GM19324 (cell line): Measurements from ENCODE around the gene TRIM7.

ENCODE experiments used
- ATAC-seq: cut with Tn5 transposase; IDR thresholded peaks from one replicate; pipeline ENCODE4 v1.9.1; 2021; ENCODE audit warnings: mild to moderate bottlenecking, moderate library complexity; ENCODE audit not compliant: unreplicated experiment, low FRiP score

The TRIM7 gene

DNA sequence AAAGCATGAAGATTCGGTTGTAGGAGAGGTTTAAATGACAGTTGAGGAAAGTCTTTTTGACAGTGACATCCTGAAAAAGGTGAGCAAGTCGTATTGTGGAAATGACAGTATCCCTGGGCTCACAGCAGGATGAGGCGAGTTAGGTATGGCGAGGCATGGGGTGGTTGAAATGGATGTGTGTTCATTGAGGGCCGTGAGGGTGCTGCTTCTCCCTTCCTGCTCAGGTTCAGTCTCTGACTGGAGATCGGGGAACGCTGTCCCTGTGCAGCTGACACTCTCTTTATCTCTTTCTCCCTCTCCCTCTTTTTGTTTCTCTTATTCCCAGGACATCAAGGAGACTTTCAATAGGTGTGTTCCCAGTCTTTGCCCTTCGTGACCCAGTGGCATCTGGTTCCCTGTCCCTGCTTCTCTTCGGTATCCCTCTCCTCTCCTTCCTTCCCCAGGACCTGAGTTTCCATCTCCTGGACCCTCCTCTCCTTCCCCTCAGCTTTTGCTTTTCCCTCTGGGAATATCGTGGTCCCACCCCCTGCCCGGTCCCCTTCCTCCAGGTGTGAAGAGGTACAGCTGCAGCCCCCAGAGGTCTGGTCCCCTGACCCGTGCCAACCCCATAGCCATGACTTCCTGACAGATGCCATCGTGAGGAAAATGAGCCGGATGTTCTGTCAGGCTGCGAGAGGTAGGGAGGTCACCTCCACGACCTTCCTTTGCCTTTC, 28.2 kb upstream of the TRIM7 start:
- no peak for ATAC-seq

- ATAC-seq: no peak
These were observed 27.6 kb upstream of the TRIM7 start for GRCh38 chr5:181232593-181232992.

- ATAC-seq: no peak
These were observed 26.4 kb upstream of the TRIM7 start for GRCh38 chr5:181231432-181231831.

DNA sequence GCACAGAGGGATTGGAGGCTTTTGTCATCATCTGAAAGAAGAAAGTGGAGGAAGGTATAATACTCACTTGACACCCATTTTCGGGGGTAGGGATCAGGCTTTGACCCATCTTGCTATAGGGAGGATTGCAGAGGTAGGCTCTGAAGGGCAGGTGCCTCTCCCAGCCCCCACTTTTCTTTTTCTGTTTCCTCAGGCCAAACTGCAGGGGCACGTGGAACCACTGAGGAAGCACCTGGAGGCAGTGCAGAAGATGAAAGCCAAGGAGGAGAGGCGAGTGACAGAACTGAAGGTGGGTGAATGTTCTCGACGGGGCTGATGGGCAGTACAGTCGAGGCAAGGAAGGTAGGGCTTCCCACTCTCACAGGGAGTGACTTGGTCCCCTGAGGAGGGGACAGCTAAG, 25.6 kb upstream of the TRIM7 start:
- no peak for ATAC-seq

DNA sequence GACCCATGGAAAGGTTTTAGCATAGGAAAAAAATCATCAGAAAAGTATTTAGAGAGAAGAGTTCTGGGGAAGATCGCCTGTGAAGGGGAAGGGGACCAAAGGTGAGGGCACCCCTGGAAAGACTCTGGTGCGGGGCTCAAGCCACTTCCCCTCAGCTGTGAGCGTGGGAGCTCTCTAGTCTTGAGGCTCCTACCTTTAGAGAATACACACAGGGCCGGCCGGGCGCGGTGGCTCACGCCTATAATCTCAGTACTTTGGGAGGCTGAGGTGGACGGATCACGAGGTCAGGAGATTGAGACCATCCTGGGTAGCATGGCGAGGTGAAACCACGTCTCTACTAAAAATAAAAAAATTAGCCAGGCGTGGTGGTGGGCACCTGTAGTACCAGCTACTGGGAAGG, 25.0 kb upstream of the TRIM7 start:
- ATAC-seq: no peak

- no peak for ATAC-seq
These were observed 19.6 kb upstream of the TRIM7 start for GRCh38 chr5:181224390-181225229.

DNA sequence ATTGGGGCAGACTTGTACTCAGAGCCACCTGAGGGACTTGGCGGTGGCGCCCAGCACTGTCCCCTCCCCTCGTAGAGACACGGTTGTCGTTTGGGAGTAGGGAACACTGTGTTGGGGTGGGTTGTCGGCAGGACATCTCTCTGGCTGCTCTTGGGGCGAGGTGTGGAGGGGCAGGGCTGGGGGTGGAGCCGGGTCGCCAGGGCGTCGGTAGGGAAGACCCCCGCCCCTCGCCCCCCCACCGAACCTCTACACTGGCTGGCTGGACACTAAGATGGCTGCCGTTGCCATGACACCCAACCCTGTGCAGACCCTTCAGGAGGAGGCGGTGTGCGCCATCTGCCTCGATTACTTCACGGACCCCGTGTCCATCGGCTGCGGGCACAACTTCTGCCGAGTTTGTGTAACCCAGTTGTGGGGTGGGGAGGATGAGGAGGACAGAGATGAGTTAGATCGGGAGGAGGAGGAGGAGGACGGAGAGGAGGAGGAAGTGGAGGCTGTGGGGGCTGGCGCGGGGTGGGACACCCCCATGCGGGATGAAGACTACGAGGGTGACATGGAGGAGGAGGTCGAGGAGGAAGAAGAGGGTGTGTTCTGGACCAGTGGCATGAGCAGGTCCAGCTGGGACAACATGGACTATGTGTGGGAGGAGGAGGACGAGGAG, 18.9 kb upstream of the TRIM7 start:
- ATAC-seq: peak; percentile 2

- peak; percentile 80 for ATAC-seq
These were observed 18.2 kb upstream of the TRIM7 start, which contains the start of gene TRIM41 for GRCh38 chr5:181223058-181223728. Gene TRIM41, plus strand, starts transcription at chr5:181223281. Its CDS starts 719 bp downstream, at chr5:181224000.

DNA sequence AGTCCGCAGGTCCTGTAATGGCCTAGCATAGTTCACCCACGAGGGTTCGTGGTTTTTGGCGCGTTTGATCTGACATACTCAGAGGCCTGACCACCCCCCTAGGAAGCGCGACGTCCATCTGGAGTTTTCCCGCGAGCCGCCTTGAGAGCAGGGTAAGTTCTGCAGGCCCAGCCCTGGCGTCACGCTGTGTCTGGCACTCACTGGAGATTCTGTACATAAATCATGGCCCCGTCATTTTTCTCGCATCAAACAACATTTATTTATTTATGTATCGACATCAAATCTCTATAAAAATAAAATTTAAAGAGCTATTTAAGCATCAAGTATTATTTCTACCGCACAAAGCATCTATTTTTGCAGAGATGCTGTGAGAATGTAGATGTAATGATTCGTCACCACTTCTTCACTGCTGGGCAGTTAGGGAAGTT, 17.6 kb upstream of the TRIM7 start:
- no peak for ATAC-seq

- ATAC-seq: peak; percentile 33
These were observed 17.0 kb upstream of the TRIM7 start for GRCh38 chr5:181221792-181222629.

DNA sequence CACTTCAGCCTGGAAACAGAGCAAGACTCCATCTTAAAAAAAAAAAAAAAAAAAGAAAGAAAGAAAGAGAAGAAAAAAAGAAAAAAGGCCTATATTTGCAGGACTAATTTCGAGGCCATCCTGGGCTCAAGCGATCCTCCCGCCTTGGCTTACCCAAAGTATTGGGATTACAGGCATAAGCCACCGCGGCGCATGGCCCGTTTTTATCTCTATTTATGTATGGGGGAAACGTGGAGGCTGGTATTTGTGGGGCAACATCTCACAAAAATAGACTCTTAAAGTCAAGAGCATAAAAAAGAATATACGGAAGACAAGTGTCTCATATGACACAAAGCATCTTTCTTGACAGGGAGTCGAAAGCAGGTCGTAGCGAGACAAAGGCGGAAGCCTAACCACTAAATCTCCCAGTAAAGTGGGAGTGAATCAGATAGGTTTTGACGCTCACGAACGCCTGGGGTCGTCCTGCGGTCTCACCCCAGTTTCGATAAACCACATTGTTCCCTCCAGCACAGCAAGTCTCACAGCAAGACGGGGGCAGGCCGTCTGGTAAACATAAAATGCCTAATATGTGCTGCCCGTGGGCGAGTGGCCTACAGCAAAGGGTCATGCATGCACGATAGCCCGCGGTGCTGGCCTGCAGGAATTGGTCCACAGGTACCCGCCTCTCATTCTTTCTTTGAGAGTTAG, 16.3 kb upstream of the TRIM7 start:
- no peak for ATAC-seq

GRCh38 chr5:181220178-181220515, 15.2 kb upstream of the TRIM7 start:
- no peak for ATAC-seq

DNA sequence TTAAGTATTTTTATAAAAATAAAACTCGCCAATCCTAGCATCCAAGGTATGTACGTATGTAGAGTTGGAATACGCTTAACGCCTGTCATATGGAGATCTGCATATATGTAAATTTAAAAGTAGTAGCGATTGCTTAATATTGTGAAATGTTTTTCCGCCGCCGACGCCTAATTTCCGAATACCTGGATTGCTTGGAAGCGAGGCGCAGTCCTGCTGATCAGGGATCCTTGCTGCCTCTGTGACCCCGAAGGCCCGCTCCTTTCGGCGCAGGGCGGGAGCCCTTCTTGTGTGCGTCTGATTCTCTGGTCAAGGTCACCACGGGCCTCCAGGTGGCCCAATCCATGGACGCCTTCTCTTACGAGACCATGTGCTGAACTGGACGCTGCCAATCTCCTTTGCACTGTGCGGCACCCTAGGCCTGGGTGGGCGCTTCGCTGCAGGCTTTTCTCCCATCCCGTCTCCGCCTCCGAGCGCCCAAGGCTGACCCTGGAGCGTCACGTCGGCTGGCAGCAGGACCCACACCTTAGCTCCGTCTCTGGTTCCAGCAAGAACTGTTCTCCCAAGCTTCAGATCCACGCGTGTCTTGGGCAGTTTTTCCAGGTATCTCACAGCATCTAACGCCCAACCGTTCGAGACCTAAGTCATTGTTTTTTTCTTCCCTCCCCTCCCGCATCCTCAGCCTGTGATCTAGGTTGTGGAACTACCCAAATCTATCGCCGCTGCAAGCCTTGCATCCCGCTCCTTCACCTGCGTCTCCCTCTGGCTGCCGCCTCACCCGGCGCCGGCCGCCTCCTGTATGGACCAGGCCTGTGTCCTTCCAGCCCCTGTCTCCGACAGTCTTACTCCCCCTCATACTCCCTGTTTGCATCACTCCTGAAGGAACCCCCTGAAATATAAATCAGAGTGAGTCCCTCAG, 14.5 kb upstream of the TRIM7 start:
- no peak for ATAC-seq

DNA sequence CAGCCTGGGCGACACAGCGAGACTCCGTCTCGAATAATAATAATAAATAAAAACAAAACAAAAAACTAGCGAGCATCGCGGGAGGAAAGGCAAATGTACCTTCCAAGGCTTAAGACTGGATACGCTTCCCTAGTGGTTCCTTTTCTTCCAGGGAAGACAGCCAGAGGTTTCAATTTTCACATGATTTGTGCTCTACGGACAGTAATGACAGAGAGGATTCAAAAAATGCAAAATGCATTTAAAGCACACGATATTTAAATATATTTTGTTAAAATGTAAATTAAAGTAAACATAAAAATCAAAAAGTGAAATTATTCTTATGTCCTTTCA, 13.8 kb upstream of the TRIM7 start:
- ATAC-seq: no peak

- ATAC-seq: peak; percentile 27
These were observed 12.7 kb upstream of the TRIM7 start for GRCh38 chr5:181217803-181218062.

GRCh38 chr5:181217111-181217802, 12.3 kb upstream of the TRIM7 start:
- ATAC-seq: peak; percentile 16

- ATAC-seq: no peak
These were observed 11.3 kb upstream of the TRIM7 start for GRCh38 chr5:181215997-181216989.
